ENCODE data around the gene NOX5.

DNA sequence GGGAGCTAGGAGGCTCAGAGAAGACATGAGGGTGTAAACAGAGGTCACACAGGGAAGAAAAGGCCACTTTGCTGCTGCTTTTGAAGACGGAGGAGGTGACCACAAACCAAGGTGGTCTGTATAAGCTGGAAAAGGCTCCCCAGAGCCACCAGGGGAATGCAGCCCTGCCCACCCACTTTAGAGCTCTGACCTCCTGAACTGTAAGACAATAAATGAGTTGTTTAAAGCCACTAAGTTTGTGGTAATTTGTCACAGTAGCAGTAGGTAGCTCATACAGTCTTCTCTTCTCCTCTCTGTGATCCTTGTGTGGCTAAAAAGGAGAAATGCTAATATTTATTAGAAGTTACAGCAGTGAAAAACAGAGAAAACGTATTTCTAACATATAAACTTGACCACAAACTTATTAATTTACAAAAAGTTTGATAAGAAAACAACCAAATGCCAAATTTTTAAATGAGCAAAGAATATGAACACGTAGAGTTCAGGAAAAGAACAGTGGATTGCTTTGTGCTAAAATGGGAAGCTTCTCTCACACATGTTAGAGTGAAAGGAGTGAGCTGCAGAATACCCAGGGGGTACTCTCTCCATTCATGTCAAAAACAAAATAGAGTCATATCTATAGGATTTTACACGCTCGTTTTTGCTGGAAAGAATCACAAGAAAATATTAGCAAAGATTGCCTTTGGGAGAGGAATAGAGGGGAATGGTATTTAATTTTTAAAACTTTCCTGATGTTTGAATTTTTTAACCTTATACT, 71.0 kb downstream of the NOX5 start:
- TF ChIP-seq, protein P1, sequence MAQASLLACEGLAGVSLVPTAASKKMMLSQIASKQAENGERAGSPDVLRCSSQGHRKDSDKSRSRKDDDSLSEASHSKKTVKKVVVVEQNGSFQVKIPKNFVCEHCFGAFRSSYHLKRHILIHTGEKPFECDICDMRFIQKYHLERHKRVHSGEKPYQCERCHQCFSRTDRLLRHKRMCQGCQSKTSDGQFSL (CRISPR knock-in tag; IDR thresholded peaks at IDR 0.05): no peak
- TF ChIP-seq, protein P2, sequence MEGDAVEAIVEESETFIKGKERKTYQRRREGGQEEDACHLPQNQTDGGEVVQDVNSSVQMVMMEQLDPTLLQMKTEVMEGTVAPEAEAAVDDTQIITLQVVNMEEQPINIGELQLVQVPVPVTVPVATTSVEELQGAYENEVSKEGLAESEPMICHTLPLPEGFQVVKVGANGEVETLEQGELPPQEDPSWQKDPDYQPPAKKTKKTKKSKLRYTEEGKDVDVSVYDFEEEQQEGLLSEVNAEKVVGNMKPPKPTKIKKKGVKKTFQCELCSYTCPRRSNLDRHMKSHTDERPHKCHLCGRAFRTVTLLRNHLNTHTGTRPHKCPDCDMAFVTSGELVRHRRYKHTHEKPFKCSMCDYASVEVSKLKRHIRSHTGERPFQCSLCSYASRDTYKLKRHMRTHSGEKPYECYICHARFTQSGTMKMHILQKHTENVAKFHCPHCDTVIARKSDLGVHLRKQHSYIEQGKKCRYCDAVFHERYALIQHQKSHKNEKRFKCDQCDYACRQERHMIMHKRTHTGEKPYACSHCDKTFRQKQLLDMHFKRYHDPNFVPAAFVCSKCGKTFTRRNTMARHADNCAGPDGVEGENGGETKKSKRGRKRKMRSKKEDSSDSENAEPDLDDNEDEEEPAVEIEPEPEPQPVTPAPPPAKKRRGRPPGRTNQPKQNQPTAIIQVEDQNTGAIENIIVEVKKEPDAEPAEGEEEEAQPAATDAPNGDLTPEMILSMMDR (CRISPR knock-in tag; IDR thresholded peaks at IDR 0.05): no peak
- TF ChIP-seq, protein P3, sequence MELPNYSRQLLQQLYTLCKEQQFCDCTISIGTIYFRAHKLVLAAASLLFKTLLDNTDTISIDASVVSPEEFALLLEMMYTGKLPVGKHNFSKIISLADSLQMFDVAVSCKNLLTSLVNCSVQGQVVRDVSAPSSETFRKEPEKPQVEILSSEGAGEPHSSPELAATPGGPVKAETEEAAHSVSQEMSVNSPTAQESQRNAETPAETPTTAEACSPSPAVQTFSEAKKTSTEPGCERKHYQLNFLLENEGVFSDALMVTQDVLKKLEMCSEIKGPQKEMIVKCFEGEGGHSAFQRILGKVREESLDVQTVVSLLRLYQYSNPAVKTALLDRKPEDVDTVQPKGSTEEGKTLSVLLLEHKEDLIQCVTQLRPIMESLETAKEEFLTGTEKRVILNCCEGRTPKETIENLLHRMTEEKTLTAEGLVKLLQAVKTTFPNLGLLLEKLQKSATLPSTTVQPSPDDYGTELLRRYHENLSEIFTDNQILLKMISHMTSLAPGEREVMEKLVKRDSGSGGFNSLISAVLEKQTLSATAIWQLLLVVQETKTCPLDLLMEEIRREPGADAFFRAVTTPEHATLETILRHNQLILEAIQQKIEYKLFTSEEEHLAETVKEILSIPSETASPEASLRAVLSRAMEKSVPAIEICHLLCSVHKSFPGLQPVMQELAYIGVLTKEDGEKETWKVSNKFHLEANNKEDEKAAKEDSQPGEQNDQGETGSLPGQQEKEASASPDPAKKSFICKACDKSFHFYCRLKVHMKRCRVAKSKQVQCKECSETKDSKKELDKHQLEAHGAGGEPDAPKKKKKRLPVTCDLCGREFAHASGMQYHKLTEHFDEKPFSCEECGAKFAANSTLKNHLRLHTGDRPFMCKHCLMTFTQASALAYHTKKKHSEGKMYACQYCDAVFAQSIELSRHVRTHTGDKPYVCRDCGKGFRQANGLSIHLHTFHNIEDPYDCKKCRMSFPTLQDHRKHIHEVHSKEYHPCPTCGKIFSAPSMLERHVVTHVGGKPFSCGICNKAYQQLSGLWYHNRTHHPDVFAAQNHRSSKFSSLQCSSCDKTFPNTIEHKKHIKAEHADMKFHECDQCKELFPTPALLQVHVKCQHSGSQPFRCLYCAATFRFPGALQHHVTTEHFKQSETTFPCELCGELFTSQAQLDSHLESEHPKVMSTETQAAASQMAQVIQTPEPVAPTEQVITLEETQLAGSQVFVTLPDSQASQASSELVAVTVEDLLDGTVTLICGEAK (IDR thresholded peaks at IDR 0.05): no peak
- TF ChIP-seq, protein P3 (CRISPR knock-in tag; IDR thresholded peaks at IDR 0.05): no peak
- TF ChIP-seq ZNF138 (CRISPR knock-in tag; IDR thresholded peaks at IDR 0.05; ENCODE audit: low read depth) (no peak), RFX5 (IDR thresholded peaks at IDR 0.05; ENCODE audit: low read depth, low read length) (no peak), RCOR2 (CRISPR knock-in tag; IDR thresholded peaks at IDR 0.05) (no peak), ZFAT (CRISPR knock-in tag; conservative IDR thresholded peaks at IDR 0.05) (no peak)
- TF ChIP-seq, protein P4, sequence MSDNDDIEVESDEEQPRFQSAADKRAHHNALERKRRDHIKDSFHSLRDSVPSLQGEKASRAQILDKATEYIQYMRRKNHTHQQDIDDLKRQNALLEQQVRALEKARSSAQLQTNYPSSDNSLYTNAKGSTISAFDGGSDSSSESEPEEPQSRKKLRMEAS (IDR thresholded peaks at IDR 0.05): no peak
- TF ChIP-seq, protein P5, sequence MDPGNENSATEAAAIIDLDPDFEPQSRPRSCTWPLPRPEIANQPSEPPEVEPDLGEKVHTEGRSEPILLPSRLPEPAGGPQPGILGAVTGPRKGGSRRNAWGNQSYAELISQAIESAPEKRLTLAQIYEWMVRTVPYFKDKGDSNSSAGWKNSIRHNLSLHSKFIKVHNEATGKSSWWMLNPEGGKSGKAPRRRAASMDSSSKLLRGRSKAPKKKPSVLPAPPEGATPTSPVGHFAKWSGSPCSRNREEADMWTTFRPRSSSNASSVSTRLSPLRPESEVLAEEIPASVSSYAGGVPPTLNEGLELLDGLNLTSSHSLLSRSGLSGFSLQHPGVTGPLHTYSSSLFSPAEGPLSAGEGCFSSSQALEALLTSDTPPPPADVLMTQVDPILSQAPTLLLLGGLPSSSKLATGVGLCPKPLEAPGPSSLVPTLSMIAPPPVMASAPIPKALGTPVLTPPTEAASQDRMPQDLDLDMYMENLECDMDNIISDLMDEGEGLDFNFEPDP (CRISPR knock-in tag; conservative IDR thresholded peaks at IDR 0.05): no peak
